Measurements from ENCODE around the gene CD36.

Gene CD36

GRCh38 chr7:80623503-80624252, 14.8 kb upstream of the CD36 start:
- Histone ChIP-seq H3K4me2 (ENCODE audit: low read length) (no peak overlapping the region), H3K9me3 (ENCODE audit: low read length) (no peaks in the 10 kb centered on the region), H4K20me1 (ENCODE audit: insufficient read depth, low read length) (no peaks in the 10 kb centered on the region), H3K36me3 (ENCODE audit: insufficient read depth, low read length) (no peaks in the 10 kb centered on the region), H3K4me3 (ENCODE audit: low read depth, low read length, poor library complexity, severe bottlenecking) (no peak overlapping the region), H3K79me2 (ENCODE audit: insufficient read depth, low read length) (no peaks in the 10 kb centered on the region), H3K9me2 (ENCODE audit: low read depth, low read length) (no peaks in the 10 kb centered on the region), H3K27ac (ENCODE audit: low read depth, low read length, poor library complexity, severe bottlenecking) (no peak overlapping the region), H3K9ac (ENCODE audit: low read length) (no peak overlapping the region), H3K27me3 (ENCODE audit: insufficient read depth, low read length) (no peaks in the 10 kb centered on the region), H3K4me1 (ENCODE audit: insufficient read depth, low read length, severe bottlenecking) (no peaks in the 10 kb centered on the region), H2AFZ (ENCODE audit: low read length) (no peak overlapping the region), H3F3A (ENCODE audit: insufficient read depth, low read length) (no peaks in the 10 kb centered on the region)
- TF ChIP-seq CTCF (IDR thresholded peaks at IDR 0.05; ENCODE audit: low read length) (no peak), EZH2 (IDR thresholded peaks at IDR 0.05; ENCODE audit: borderline replicate concordance, low read length) (no peak)

GRCh38 chr7:80624763-80625162, 13.7 kb upstream of the CD36 start:
- H3K4me1 ChIP-seq (ENCODE audit: insufficient read depth, low read length, severe bottlenecking), result no peaks in the 10 kb centered on the region
- H3K27me3 ChIP-seq (ENCODE audit: insufficient read depth, low read length), result no peaks in the 10 kb centered on the region
- H4K20me1 ChIP-seq (ENCODE audit: insufficient read depth, low read length), result no peaks in the 10 kb centered on the region
- H3K9me2 ChIP-seq (ENCODE audit: low read depth, low read length), result no peaks in the 10 kb centered on the region
- no peak for TF ChIP-seq EZH2 (IDR thresholded peaks at IDR 0.05; ENCODE audit: borderline replicate concordance, low read length)
- no peak for TF ChIP-seq CTCF (IDR thresholded peaks at IDR 0.05; ENCODE audit: low read length)
- no peak overlapping the region for H3K9ac ChIP-seq (ENCODE audit: low read length)
- H3K4me2 ChIP-seq (ENCODE audit: low read length), result no peak overlapping the region
- no peaks in the 10 kb centered on the region for H3F3A ChIP-seq (ENCODE audit: insufficient read depth, low read length)
- H3K4me3 ChIP-seq (ENCODE audit: low read depth, low read length, poor library complexity, severe bottlenecking), result no peak overlapping the region
- H3K9me3 ChIP-seq (ENCODE audit: low read length), result no peaks in the 10 kb centered on the region
- no peaks in the 10 kb centered on the region for H3K79me2 ChIP-seq (ENCODE audit: insufficient read depth, low read length)
- no peaks in the 10 kb centered on the region for H3K36me3 ChIP-seq (ENCODE audit: insufficient read depth, low read length)
- no peak overlapping the region for H2AFZ ChIP-seq (ENCODE audit: low read length)
- H3K27ac ChIP-seq (ENCODE audit: low read depth, low read length, poor library complexity, severe bottlenecking), result no peak overlapping the region

GRCh38 chr7:80629023-80629422, 9.4 kb upstream of the CD36 start:
- H3K4me3 ChIP-seq (ENCODE audit: low read depth, low read length, poor library complexity, severe bottlenecking), result no peak overlapping the region
- H3K9me2 ChIP-seq (ENCODE audit: low read depth, low read length), result no peaks in the 10 kb centered on the region
- H2AFZ ChIP-seq (ENCODE audit: low read length), result no peak overlapping the region
- H3K4me2 ChIP-seq (ENCODE audit: low read length), result no peak overlapping the region
- no peaks in the 10 kb centered on the region for H3F3A ChIP-seq (ENCODE audit: insufficient read depth, low read length)
- H3K27ac ChIP-seq (ENCODE audit: low read depth, low read length, poor library complexity, severe bottlenecking), result no peak overlapping the region
- H3K27me3 ChIP-seq (ENCODE audit: insufficient read depth, low read length), result no peaks in the 10 kb centered on the region
- no peaks in the 10 kb centered on the region for H3K9me3 ChIP-seq (ENCODE audit: low read length)
- no peak overlapping the region for H3K9ac ChIP-seq (ENCODE audit: low read length)
- no peaks in the 10 kb centered on the region for H3K4me1 ChIP-seq (ENCODE audit: insufficient read depth, low read length, severe bottlenecking)
- no peaks in the 10 kb centered on the region for H3K79me2 ChIP-seq (ENCODE audit: insufficient read depth, low read length)
- H3K36me3 ChIP-seq (ENCODE audit: insufficient read depth, low read length), result no peaks in the 10 kb centered on the region
- TF ChIP-seq CTCF (IDR thresholded peaks at IDR 0.05; ENCODE audit: low read length) (no peak), EZH2 (IDR thresholded peaks at IDR 0.05; ENCODE audit: borderline replicate concordance, low read length) (no peak)
- H4K20me1 ChIP-seq (ENCODE audit: insufficient read depth, low read length), result no peaks in the 10 kb centered on the region
